Measurements from ENCODE around the gene IFITM5. TPM values are rescaled to one million over a fixed set of nuclear protein-coding genes. Genes with fewer than 3 reads are reported as not detected.

Gene IFITM5
- total and polyA plus RNA-seq, 2 of the 4 experiments (the other 2 are of a cell fraction), result not detected

- no peak overlapping the region for H2AK9ac ChIP-seq (replicated peaks; ENCODE audit: low read depth, low read length, poor library complexity)
- H4K5ac ChIP-seq (ENCODE audit: low read depth, low read length), result no peak overlapping the region
- no peak overlapping the region for H3K4me2 ChIP-seq (ENCODE audit: low read depth, low read length)
- no peaks in the 10 kb centered on the region for H3K9me3 ChIP-seq (ENCODE audit: control insufficient read depth, insufficient read depth, low read length)
- no peak overlapping the region for H3K23ac ChIP-seq (ENCODE audit: low read depth, low read length)
- no peak overlapping the region for H2BK15ac ChIP-seq (ENCODE audit: low read depth, low read length)
- H3K4ac ChIP-seq (ENCODE audit: low read depth, low read length), result no peak overlapping the region
- no peaks in the 10 kb centered on the region for H3K4me1 ChIP-seq (ENCODE audit: control insufficient read depth, insufficient read depth, low read length)
- H3K14ac ChIP-seq (replicated peaks; ENCODE audit: low read depth, low read length), result no peak overlapping the region
- no peak overlapping the region for H4K8ac ChIP-seq (ENCODE audit: low read depth in 2 of 2, low read length in 2 of 2)
- intact Hi-C loops (cut with micrococcal nuclease) (no loop called here), dilution Hi-C loops (cut with HindIII; ENCODE audit: low sequenced_read_pairs, unreplicated experiment) (no loop called here), in situ Hi-C loops (cut with MboI; ENCODE audit: low sequenced_read_pairs) (no loop called here)
- ChIA-PET CTCF (no interaction called here), POLR2A (ENCODE audit: unreplicated experiment) (no interaction called here)
- no peak overlapping the region for H3K27ac ChIP-seq (ENCODE audit: insufficient read depth, low read length)
- no peak overlapping the region for H2BK5ac ChIP-seq (ENCODE audit: low read depth, low read length, poor library complexity, severe bottlenecking)
- 84% methylated on average over 2 of the region's 5 CpGs; no CpG with 5 or more reads in 1 of the 2 experiments for WGBS, 2 experiments (ENCODE audit: extremely low coverage in 2 of 2, insufficient read length in 1 of 2)
- DNase-seq, result no peak
- no peak overlapping the region for H2BK120ac ChIP-seq (ENCODE audit: low read depth, low read length)
- H3K18ac ChIP-seq (ENCODE audit: low read depth, low read length), result no peak overlapping the region
- H2BK20ac ChIP-seq (ENCODE audit: low read depth, low read length), result no peak overlapping the region
- BruUV-seq (replicated peaks), result no TSS peak
- H3K27me3 ChIP-seq (ENCODE audit: control insufficient read depth, insufficient read depth, low read length), result peaks cover 1% of the 10 kb centered on the region
- no peak overlapping the region for H4K91ac ChIP-seq (ENCODE audit: insufficient read depth, low read depth, low read length)
- no peak overlapping the region for H2AFZ ChIP-seq (replicated peaks; ENCODE audit: low read length, poor library complexity)
- H3K9ac ChIP-seq (ENCODE audit: low read depth, low read length), result no peak overlapping the region
- no peak overlapping the region for H3K4me3 ChIP-seq (ENCODE audit: insufficient read depth, low read depth, low read length)
- no peaks in the 10 kb centered on the region for H3K9me1 ChIP-seq (ENCODE audit: insufficient read depth, low read length)
- peaks cover 34% of the 10 kb centered on the region for H3K36me3 ChIP-seq (ENCODE audit: control insufficient read depth, insufficient read depth, low read length)
- ATAC-seq (ENCODE audit: low read depth), result no peak
- H3K56ac ChIP-seq (ENCODE audit: extremely low read depth, insufficient read depth, low read length), result no peak overlapping the region
- no peak overlapping the region for H2AK5ac ChIP-seq (ENCODE audit: low read depth, low read length)
- H3K79me1 ChIP-seq (ENCODE audit: low read depth in 1 of 2, low read length in 2 of 2), result peaks cover 0 to 7% of the 10 kb centered on the region in 2 experiments; a peak in 2 of 4 replicates
- TF ChIP-seq POLR2A (IDR thresholded peaks at IDR 0.05; ENCODE audit: low read depth, low read length) (no peak), SMC3 (IDR thresholded peaks at IDR 0.05; ENCODE audit: low read depth, low read length) (no peak)
- H4K20me1 ChIP-seq (ENCODE audit: insufficient read depth, low read length), result no peaks in the 10 kb centered on the region; the same call in 1 of the 2 replicates
Observed at GRCh38 chr11:253886-254270, 45.4 kb downstream of the IFITM5 start.
